Cardiac fibroblast (primary cell): ENCODE results near the gene KIZ.

Source experiments
- DNase-seq, 2 donors: peaks; one replicate each; pipeline versions ENCODE4 v3.0.0 to v3.0.0-alpha.2; 2010; ENCODE audit warnings: low read depth in 2 of 2
- H3K4me3 ChIP-seq, 2 donors: replicated peaks in 1 of 2; 1 replicate in 1 of 2; 2 replicates in 1 of 2; pipeline ENCODE4 v1.5.1; 2011; ENCODE audit warnings: low read depth in 2 of 2, low read length in 2 of 2, mild to moderate bottlenecking in 2 of 2, moderate library complexity in 1 of 2
- CTCF ChIP-seq: IDR thresholded peaks from one replicate; pipeline ENCODE4 v1.5.1; 2011; ENCODE audit warnings: low read depth, mild to moderate bottlenecking, low read length, inconsistent platforms

Gene KIZ

GRCh38 chr20:21214431-21214830 lies 88.5 kb downstream of the KIZ start:
- DNase-seq, result peak in 1 of 2 donors; percentile 23
- no peak for TF ChIP-seq CTCF
- no peak overlapping the region for H3K4me3 ChIP-seq

GRCh38 chr20:21219686-21220085 lies 93.8 kb downstream of the KIZ start:
- no peak overlapping the region for H3K4me3 ChIP-seq
- no peak for TF ChIP-seq CTCF
- no peak for DNase-seq

GRCh38 chr20:21224217-21224616 lies 98.3 kb downstream of the KIZ start:
- no peak overlapping the region for H3K4me3 ChIP-seq
- no peak for TF ChIP-seq CTCF
- DNase-seq, result no peak

GRCh38 chr20:21225215-21225947 lies 99.5 kb downstream of the KIZ start:
- peak; percentile 12 to 35 for DNase-seq
- H3K4me3 ChIP-seq, result no peak overlapping the region
- no peak for TF ChIP-seq CTCF

GRCh38 chr20:21228511-21228910 lies 102.6 kb downstream of the KIZ start:
- no peak overlapping the region for H3K4me3 ChIP-seq
- TF ChIP-seq CTCF, result no peak
- DNase-seq, result no peak

GRCh38 chr20:21229163-21229562 lies 103.3 kb downstream of the KIZ start:
- DNase-seq, result peak in 1 of 2 donors; percentile 18
- TF ChIP-seq CTCF, result no peak
- H3K4me3 ChIP-seq, result no peak overlapping the region

GRCh38 chr20:21230220-21230619 lies 104.3 kb downstream of the KIZ start:
- H3K4me3 ChIP-seq, result no peak overlapping the region
- DNase-seq, result no peak
- no peak for TF ChIP-seq CTCF
